HCT116 (cell line): ENCODE measurements around the gene CNTF. TPM values are rescaled to one million over a fixed set of nuclear protein-coding genes. Genes with fewer than 3 reads are reported as not detected.

ENCODE experiments used
- ATAC-seq: fragments of 200-7000 bp; cut with Tn5 transposase; 2 replicates; pipeline ENCODE4 v1.9.1; 2020; ENCODE audit warnings: mild to moderate bottlenecking, moderate library complexity
- BruUV-seq: library from RNA; stranded (reverse); fragments of 400-500 nt; replicated peaks from 2 replicates; lab custom pipeline; 2021; lab: Mats Ljungman, UMichigan
- CTCF ChIA-PET: fragments of 300-600 bp; sonication (Branson Sonifier 250); formaldehyde crosslinking; loops from one replicate; lab custom pipeline; 2021; ENCODE audit warnings: antibody characterized with exemption; lab: Charles Lee
- POLR2A ChIA-PET: fragments of 300-600, 350-600 bp; sonication (Branson Sonifier 250); formaldehyde crosslinking; loops from one replicate; lab custom pipeline; 2021; ENCODE audit warnings: antibody characterized with exemption; lab: Charles Lee
- RAD21 ChIA-PET, 2 experiments: fragments of 300-600 bp; sonication (Branson Sonifier 250); formaldehyde crosslinking; loops; one replicate each; lab custom pipeline; 2023; ENCODE audit warnings: low total read pairs in 2 of 2; ENCODE audit not compliant: uncharacterized antibody in 2 of 2, unreplicated experiment in 2 of 2, low non-redundant PET in 1 of 2; lab: Charles Lee
- DNase-seq: peaks from one replicate; pipeline ENCODE4 v3.0.0-alpha.2; 2010; ENCODE audit warnings: low read depth, low spot score
- H2AFZ ChIP-seq: fragments of 200-600 bp; shearing (Covaris generic), sonication (generic); 2 replicates; pipeline ENCODE4 v1.6.1; 2017; ENCODE audit warnings: low read depth, mixed run types, mixed read lengths, antibody characterized with exemption, low read length; ENCODE audit not compliant: poor library complexity, severe bottlenecking
- H3K27ac ChIP-seq: 2 replicates; pipeline ENCODE4 v1.5.1; 2012; ENCODE audit warnings: low read depth, low read length
- H3K27me3 ChIP-seq: fragments of 200-600 bp; sonication (generic); 2 replicates; pipeline ENCODE4 v1.6.1; 2016; ENCODE audit warnings: mixed run types, low read length, mixed read lengths; ENCODE audit not compliant: insufficient read depth
- H3K36me3 ChIP-seq, 2 experiments: fragments of 200-500 bp in 1 of 2; fragments of 200-600 bp in 1 of 2; sonication (Bioruptor generic) in 1 of 2; sonication (generic) in 1 of 2; 2 replicates each; pipeline versions ENCODE4 v1.5.1 to v1.6.1; 2014 to 2016; ENCODE audit warnings: low read length in 2 of 2, inconsistent platforms in 1 of 2, mixed read lengths in 1 of 2, mixed run types in 1 of 2; ENCODE audit not compliant: insufficient read depth in 2 of 2, control insufficient read depth in 1 of 2
- H3K4me1 ChIP-seq, 2 experiments: fragments of 200-600 bp in 1 of 2; sonication (generic) in 1 of 2; 2 replicates each; pipeline versions ENCODE4 v1.5.1 to v1.6.1; 2012 to 2017; ENCODE audit warnings: low read length in 2 of 2, inconsistent platforms in 1 of 2, mild to moderate bottlenecking in 1 of 2, mixed read lengths in 1 of 2, mixed run types in 1 of 2, moderate library complexity in 1 of 2; ENCODE audit not compliant: insufficient read depth in 2 of 2, control insufficient read depth in 1 of 2
- H3K4me2 ChIP-seq: fragments of 200-600 bp; sonication (generic); 2 replicates; pipeline ENCODE4 v1.6.1; 2017; ENCODE audit warnings: mixed run types, low read length, mixed read lengths
- H3K4me3 ChIP-seq, 2 experiments: fragments of 200-600 bp in 1 of 2; sonication (generic) in 1 of 2; replicated peaks in 1 of 2; 2 replicates each; pipeline ENCODE4 v1.5.1; 2011 to 2016; ENCODE audit warnings: low read length in 2 of 2, control low read depth in 1 of 2, low read depth in 1 of 2, mild to moderate bottlenecking in 1 of 2, mixed read lengths in 1 of 2, mixed run types in 1 of 2
- H3K79me2 ChIP-seq: fragments of 200-600 bp; sonication (generic); 2 replicates; pipeline ENCODE4 v1.6.1; 2017; ENCODE audit warnings: mild to moderate bottlenecking, mixed run types, low read length, moderate library complexity, mixed read lengths; ENCODE audit not compliant: insufficient read depth
- H3K9ac ChIP-seq: fragments of 200-600 bp; sonication (generic); 2 replicates; pipeline ENCODE4 v1.6.1; 2016; ENCODE audit warnings: low read length, mixed read lengths
- H3K9me2 ChIP-seq: fragments of 200-600 bp; sonication (generic), shearing (Covaris generic); 2 replicates; pipeline ENCODE4 v1.6.1; 2017; ENCODE audit warnings: mixed run types, mild to moderate bottlenecking, moderate library complexity; ENCODE audit not compliant: insufficient read depth
- H3K9me3 ChIP-seq, 2 experiments: fragments of 200-500 bp in 1 of 2; fragments of 200-600 bp in 1 of 2; sonication (Bioruptor generic) in 1 of 2; sonication (generic) in 1 of 2; 2 replicates each; pipeline ENCODE4 v1.6.1; 2014 to 2017; ENCODE audit warnings: low read length in 2 of 2, mixed read lengths in 2 of 2, inconsistent platforms in 1 of 2, low read depth in 1 of 2, mild to moderate bottlenecking in 1 of 2, mixed run types in 1 of 2, moderate library complexity in 1 of 2; ENCODE audit not compliant: control insufficient read depth in 1 of 2, insufficient read depth in 1 of 2
- H4K20me1 ChIP-seq: fragments of 200-600 bp; sonication (generic), shearing (Covaris generic); 2 replicates; pipeline ENCODE4 v1.6.1; 2017; ENCODE audit warnings: mixed run types, mild to moderate bottlenecking, moderate library complexity; ENCODE audit not compliant: insufficient read depth
- CBX3 ChIP-seq: IDR thresholded peaks from 2 replicates; pipeline ENCODE4 v1.6.1; 2012; ENCODE audit warnings: low read depth
- CEBPB ChIP-seq: IDR thresholded peaks from 2 replicates; pipeline ENCODE4 v1.6.1; 2012; ENCODE audit warnings: low read depth
- EGR1 ChIP-seq: IDR thresholded peaks from 2 replicates; pipeline ENCODE4 v1.6.1; 2012; ENCODE audit warnings: low read depth
- ELF1 ChIP-seq: IDR thresholded peaks from 2 replicates; pipeline ENCODE4 v1.6.1; 2012; ENCODE audit warnings: low read depth, borderline replicate concordance
- EZH2 ChIP-seq: fragments of 200-600 bp; sonication (generic); IDR thresholded peaks from 2 replicates; pipeline ENCODE4 v1.6.1; 2017; ENCODE audit warnings: antibody characterized with exemption, mixed run types
- JUND ChIP-seq: IDR thresholded peaks from 2 replicates; pipeline ENCODE4 v1.6.1; 2012
- RAD21 ChIP-seq: IDR thresholded peaks from 2 replicates; pipeline ENCODE4 v1.6.1; 2012; ENCODE audit warnings: low read depth, mild to moderate bottlenecking
- SP1 ChIP-seq: IDR thresholded peaks from 2 replicates; pipeline ENCODE4 v1.6.1; 2012; ENCODE audit warnings: low read depth
- TCF7L2 ChIP-seq: IDR thresholded peaks from 2 replicates; pipeline ENCODE4 v1.7.0; 2011; ENCODE audit warnings: borderline replicate concordance, inconsistent platforms; ENCODE audit not compliant: insufficient read depth, insufficient read length; ENCODE audit errors: extremely low read depth
- YY1 ChIP-seq: IDR thresholded peaks from 2 replicates; pipeline ENCODE4 v1.6.1; 2011; ENCODE audit warnings: low read length, low read depth, moderate library complexity, mild to moderate bottlenecking; ENCODE audit not compliant: insufficient replicate concordance; ENCODE audit errors: extremely low read depth
- ZNF274 ChIP-seq: fragments of 200-500 bp; sonication (Bioruptor generic); IDR thresholded peaks from 2 replicates; pipeline ENCODE4 v1.6.1; 2014; ENCODE audit warnings: mild to moderate bottlenecking, low read depth, low read length, inconsistent platforms
- intact Hi-C: fragments of 100-400 bp; cut with micrococcal nuclease; formaldehyde crosslinking; loops from 2 replicates; pipeline ENCODE4 v1.10.0; 2022
- total RNA-seq: library from RNA; stranded (reverse); gene quantifications from one replicate; pipeline ENCODE4 v1.2.1, GENCODE V29; 2021; ENCODE audit not compliant: unreplicated experiment
- TF ChIP-seq, protein P1 (sequence below), 3 experiments: fragments of 200-600 bp in 1 of 3; sonication (generic) in 1 of 3; IDR thresholded peaks in 2 of 3; conservative IDR thresholded peaks in 1 of 3; 2 replicates each; pipeline ENCODE4 v1.5.1; 2012 to 2017; ENCODE audit warnings: low read depth in 2 of 3, low read length in 2 of 3, antibody characterized with exemption in 1 of 3, borderline replicate concordance in 1 of 3, control low read depth in 1 of 3, mild to moderate bottlenecking in 1 of 3, mixed read lengths in 1 of 3, mixed run types in 1 of 3, moderate library complexity in 1 of 3; ENCODE audit not compliant: insufficient read depth in 1 of 3
- TF ChIP-seq, protein P2 (sequence below): IDR thresholded peaks from 2 replicates; pipeline ENCODE4 v1.6.1; 2012

The CNTF gene
- total RNA-seq, 1 experiment from 2014 or later: 2.3 TPM

- TF ChIP-seq CEBPB: no peak
- no peak for TF ChIP-seq YY1
- TF ChIP-seq ZNF274: no peak
- TF ChIP-seq, protein P1, sequence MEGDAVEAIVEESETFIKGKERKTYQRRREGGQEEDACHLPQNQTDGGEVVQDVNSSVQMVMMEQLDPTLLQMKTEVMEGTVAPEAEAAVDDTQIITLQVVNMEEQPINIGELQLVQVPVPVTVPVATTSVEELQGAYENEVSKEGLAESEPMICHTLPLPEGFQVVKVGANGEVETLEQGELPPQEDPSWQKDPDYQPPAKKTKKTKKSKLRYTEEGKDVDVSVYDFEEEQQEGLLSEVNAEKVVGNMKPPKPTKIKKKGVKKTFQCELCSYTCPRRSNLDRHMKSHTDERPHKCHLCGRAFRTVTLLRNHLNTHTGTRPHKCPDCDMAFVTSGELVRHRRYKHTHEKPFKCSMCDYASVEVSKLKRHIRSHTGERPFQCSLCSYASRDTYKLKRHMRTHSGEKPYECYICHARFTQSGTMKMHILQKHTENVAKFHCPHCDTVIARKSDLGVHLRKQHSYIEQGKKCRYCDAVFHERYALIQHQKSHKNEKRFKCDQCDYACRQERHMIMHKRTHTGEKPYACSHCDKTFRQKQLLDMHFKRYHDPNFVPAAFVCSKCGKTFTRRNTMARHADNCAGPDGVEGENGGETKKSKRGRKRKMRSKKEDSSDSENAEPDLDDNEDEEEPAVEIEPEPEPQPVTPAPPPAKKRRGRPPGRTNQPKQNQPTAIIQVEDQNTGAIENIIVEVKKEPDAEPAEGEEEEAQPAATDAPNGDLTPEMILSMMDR (IDR thresholded peaks at IDR 0.05 in 2 of 3, conservative IDR thresholded peaks at IDR 0.05 in 1 of 3; ENCODE audit: borderline replicate concordance in 1 of 3, insufficient read depth in 1 of 3, low read depth in 2 of 3, low read length in 2 of 3): no peak
- TF ChIP-seq EGR1: no peak
Measured at GRCh38 chr11:58652726-58653280, 30.3 kb downstream of the CNTF start (continued).

DNA sequence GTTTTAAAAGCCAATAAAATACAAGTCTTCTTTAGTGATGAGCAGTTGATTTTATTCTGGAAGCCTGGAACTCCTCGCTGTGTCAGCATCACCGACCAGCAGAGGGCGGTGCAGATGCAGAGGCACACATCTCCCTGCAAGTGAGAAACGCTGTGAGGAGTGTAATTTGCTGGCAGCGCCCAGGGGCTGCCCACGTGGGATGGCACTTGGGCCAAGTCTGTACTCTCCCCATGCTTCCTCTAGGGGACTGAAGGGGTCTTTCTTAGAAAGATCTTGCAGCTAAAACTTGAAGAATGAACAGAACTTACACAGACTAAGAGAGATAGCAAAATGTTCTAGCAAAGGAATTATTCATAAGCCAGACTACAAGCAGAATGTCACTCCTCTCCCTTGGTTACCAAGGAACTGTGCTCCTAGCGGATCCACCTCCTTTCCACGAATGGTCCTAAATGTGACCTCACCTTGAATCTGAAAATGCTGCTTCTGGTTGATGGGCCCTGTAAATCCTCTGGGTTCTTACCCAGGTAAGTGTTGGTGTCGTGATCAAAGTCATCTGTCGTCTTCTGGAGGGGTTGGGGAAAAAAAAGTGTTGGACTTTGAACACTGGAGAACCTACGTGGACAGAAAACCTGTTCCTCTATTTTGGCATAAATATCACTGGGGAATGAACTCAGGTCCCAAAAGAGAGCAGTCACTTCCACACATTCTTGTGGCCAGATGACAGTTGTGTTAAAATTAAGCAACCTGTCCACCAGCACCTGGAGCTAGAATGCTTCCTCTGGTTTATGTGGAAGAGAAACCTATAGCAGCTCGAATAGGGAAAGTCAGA is 31.8 kb downstream of the CNTF start:
- Histone ChIP-seq H4K20me1 (no peaks in the 10 kb centered on the region), H3K27ac (no peak overlapping the region), H3K4me3 (no peak overlapping the region), H3K4me1 (peaks cover 11 to 16% of the 10 kb centered on the region in 2 experiments), H3K9me2 (no peaks in the 10 kb centered on the region), H3K9me3 (no peaks in the 10 kb centered on the region), H3K36me3 (no peaks in the 10 kb centered on the region), H2AFZ (no peak overlapping the region), H3K4me2 (no peak overlapping the region), H3K9ac (no peak overlapping the region), H3K79me2 (no peaks in the 10 kb centered on the region), H3K27me3 (no peaks in the 10 kb centered on the region)
- ChIA-PET POLR2A (no interaction called here), CTCF (interaction anchor here (1.0 to 1.6 kb wide), 3 partner anchors 134 to 404 kb away, joined by 4 to 8 read pairs (median 4); no protein-coding TSS in a partner anchor), RAD21 (no interaction called here)
- peak; percentile 97 for ATAC-seq
- BruUV-seq: no TSS peak
- no peak for TF ChIP-seq EZH2
- no peak for TF ChIP-seq SP1
- peak; percentile 56; the same call in 1 of the 2 replicates for TF ChIP-seq CBX3
- TF ChIP-seq RAD21: peak; percentile 85
- TF ChIP-seq, protein P1 (IDR thresholded peaks at IDR 0.05 in 2 of 3, conservative IDR thresholded peaks at IDR 0.05 in 1 of 3; ENCODE audit: borderline replicate concordance in 1 of 3, insufficient read depth in 1 of 3, low read depth in 2 of 3, low read length in 2 of 3): peak; percentile 90 to 96 (median 92)
- TF ChIP-seq TCF7L2: no peak
- TF ChIP-seq JUND: no peak
- no peak for TF ChIP-seq ELF1
- TF ChIP-seq, protein P2, sequence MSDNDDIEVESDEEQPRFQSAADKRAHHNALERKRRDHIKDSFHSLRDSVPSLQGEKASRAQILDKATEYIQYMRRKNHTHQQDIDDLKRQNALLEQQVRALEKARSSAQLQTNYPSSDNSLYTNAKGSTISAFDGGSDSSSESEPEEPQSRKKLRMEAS: peak; percentile 82
- peak; percentile 68 for DNase-seq
- intact Hi-C loops: loop anchor here (1.0 to 10.0 kb wide), 4 partner anchors 21 to 401 kb away; no protein-coding TSS in a partner anchor
